ENCODE measurements around the gene WDFY3.

WDFY3 gene

DNA sequence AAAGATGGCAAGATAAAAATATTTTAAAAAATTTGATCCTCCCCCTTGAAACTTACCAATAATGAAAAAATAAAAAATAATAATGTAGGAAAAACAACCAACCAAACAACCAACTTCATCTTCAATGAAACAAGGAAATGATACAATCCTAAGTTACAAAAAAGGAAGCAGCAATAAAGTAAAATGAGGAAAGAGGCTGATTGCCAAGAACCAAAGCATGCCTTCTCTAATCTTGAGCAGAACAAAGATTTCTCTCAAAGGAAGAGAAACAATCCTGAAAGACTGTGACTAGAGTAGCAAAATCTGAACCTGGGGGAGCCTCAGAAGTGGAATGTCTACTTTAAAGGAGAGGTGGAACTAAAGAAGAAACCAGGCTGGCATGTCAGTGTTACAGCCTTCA lies 10.9 kb upstream of the WDFY3 start:
- TF ChIP-seq, protein P1, sequence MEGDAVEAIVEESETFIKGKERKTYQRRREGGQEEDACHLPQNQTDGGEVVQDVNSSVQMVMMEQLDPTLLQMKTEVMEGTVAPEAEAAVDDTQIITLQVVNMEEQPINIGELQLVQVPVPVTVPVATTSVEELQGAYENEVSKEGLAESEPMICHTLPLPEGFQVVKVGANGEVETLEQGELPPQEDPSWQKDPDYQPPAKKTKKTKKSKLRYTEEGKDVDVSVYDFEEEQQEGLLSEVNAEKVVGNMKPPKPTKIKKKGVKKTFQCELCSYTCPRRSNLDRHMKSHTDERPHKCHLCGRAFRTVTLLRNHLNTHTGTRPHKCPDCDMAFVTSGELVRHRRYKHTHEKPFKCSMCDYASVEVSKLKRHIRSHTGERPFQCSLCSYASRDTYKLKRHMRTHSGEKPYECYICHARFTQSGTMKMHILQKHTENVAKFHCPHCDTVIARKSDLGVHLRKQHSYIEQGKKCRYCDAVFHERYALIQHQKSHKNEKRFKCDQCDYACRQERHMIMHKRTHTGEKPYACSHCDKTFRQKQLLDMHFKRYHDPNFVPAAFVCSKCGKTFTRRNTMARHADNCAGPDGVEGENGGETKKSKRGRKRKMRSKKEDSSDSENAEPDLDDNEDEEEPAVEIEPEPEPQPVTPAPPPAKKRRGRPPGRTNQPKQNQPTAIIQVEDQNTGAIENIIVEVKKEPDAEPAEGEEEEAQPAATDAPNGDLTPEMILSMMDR (IDR thresholded peaks at IDR 0.05; ENCODE audit: low read depth, low read length), result no peak
- no peak overlapping the region for H3K4me3 ChIP-seq (replicated peaks in 1 of 2; ENCODE audit: low read depth in 2 of 2, low read length in 2 of 2)
- no peak for DNase-seq (ENCODE audit: low read depth in 2 of 2)

- no peak overlapping the region for H3K4me3 ChIP-seq (replicated peaks in 1 of 2; ENCODE audit: low read depth in 2 of 2, low read length in 2 of 2)
- TF ChIP-seq, protein P1 (IDR thresholded peaks at IDR 0.05; ENCODE audit: low read depth, low read length), result no peak
- DNase-seq (ENCODE audit: low read depth in 2 of 2), result no peak
Measured at GRCh38 chr4:84973856-84974255, 7.4 kb upstream of the WDFY3 start.

- TF ChIP-seq, protein P1 (IDR thresholded peaks at IDR 0.05; ENCODE audit: low read depth, low read length), result peak; percentile 24
- peak; percentile 77 for DNase-seq (ENCODE audit: low read depth in 2 of 2)
- no peak overlapping the region for H3K4me3 ChIP-seq (replicated peaks in 1 of 2; ENCODE audit: low read depth in 2 of 2, low read length in 2 of 2)
Measured at GRCh38 chr4:84971319-84971932, 4.9 kb upstream of the WDFY3 start.

DNA sequence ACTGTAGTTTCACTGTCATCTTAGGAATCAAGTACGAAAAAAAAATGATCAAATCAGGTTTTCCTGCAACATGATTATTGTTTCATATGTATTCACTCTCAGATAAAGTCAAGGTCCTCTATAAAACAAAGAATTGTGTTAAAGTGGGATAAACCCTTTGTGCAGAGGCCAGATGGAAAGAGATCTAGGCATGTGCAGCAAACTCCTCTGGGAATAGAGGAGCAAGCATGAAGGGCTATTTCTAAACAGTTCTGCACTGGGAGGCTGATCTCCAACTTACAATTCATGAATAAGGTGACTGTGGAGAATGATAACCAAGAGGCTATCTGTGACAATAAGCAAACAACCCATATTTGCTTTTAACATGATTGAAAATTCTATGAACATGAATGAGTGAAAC lies 2.4 kb upstream of the WDFY3 start:
- DNase-seq (ENCODE audit: low read depth in 2 of 2), result peak in 1 of 2 donors; percentile 6
- TF ChIP-seq, protein P1 (IDR thresholded peaks at IDR 0.05; ENCODE audit: low read depth, low read length), result no peak
- no peak overlapping the region for H3K4me3 ChIP-seq (replicated peaks in 1 of 2; ENCODE audit: low read depth in 2 of 2, low read length in 2 of 2)

- TF ChIP-seq, protein P1 (IDR thresholded peaks at IDR 0.05; ENCODE audit: low read depth, low read length), result no peak
- DNase-seq (ENCODE audit: low read depth in 2 of 2), result peak; percentile 46 to 50
- peak overlapping the region; percentile 79 to 87 for H3K4me3 ChIP-seq (replicated peaks in 1 of 2; ENCODE audit: low read depth in 2 of 2, low read length in 2 of 2)
Measured at GRCh38 chr4:84967243-84967690, 777 bp upstream of the WDFY3 start.

DNA sequence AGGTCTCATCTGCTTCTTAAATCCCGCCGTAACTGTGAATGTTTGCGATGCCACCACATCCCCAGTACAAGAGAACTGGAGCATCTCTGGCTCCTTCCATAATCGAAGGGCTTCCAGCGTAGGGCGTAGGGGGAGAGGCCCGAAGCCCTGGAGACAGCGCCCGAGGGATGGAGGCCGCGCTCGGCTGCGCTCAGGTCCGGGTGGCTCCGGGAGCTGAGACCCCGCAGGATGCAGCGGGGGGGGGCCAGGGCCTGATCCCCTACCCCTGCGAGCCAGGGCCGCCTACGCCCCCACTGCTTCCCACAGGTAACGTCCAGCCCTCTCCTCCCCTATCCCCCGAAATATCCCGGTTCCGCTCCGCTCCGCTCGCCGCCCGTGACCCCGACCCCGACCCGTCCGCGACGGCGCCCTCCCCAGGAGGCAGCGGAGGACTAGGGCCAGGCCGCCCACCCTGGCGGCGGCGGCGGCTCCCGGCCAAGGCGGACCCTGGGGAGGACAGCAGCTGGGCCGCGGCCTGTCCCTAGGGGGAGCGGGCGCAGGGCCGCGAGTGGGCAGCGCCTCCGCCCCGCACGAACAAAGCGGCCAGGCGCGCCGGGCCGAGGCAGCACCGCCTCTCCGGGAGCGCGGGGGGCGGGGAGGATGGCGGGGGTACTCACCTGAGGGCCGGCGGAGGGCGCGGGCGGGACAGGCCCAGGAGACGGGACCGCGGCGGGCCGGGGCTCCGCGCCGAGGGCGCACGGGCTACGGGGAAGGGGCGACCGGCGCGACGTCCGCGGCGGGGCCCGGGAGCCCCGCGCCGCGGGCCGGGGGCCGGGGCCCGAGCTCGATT lies 723 bp downstream of the WDFY3 start:
- DNase-seq (ENCODE audit: low read depth in 2 of 2), result peak; percentile 42 to 43
- H3K4me3 ChIP-seq (replicated peaks in 1 of 2; ENCODE audit: low read depth in 2 of 2, low read length in 2 of 2), result peak overlapping the region; percentile 79 to 87
- TF ChIP-seq, protein P1 (IDR thresholded peaks at IDR 0.05; ENCODE audit: low read depth, low read length), result no peak

Measured in cardiac fibroblast (primary cell).